H1 (cell line): Measurements from ENCODE around the gene TGFBI.

Experiments used
- CEBPB ChIP-seq: IDR thresholded peaks from 2 replicates; pipeline ENCODE4 v1.6.1; 2012; ENCODE audit warnings: low read depth, low read length
- SUZ12 ChIP-seq: fragments of 200-600 bp; sonication (generic); IDR thresholded peaks from 2 replicates; pipeline ENCODE4 v1.6.1; 2012; ENCODE audit warnings: mild to moderate bottlenecking, inconsistent platforms, low read length, moderate library complexity, mixed read lengths
- TF ChIP-seq, protein P1 (sequence below), 3 experiments: IDR thresholded peaks; 1 replicate in 2 of 3; 2 replicates in 1 of 3; pipeline versions ENCODE4 v1.5.1 to v1.6.1; 2011; ENCODE audit warnings: low read length in 3 of 3, mild to moderate bottlenecking in 3 of 3, inconsistent platforms in 2 of 3, low read depth in 1 of 3, moderate library complexity in 1 of 3; ENCODE audit not compliant: insufficient read depth in 1 of 3; ENCODE audit errors: control extremely low read depth in 1 of 3

DNA sequence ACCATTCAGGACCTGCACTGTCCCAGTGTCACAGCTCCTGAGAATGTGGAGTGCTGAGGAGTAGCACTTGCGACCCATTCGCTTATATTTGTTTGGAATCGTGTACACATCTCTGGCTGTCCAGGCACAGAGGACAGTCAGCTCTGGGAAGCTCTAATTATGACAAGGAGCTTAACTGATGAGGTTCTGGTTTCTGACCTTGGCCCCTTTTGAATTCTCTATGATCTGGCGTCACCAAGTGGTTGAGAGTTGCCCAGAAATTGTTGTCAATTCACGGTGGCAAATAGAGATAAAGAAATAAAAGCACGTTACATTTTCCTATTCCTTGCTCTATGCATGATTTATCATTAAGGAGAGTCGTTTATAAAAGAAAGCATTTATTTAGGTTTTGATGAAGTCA lies 39.1 kb upstream of the TGFBI start:
- TF ChIP-seq CEBPB (no peak), SUZ12 (no peak)
- TF ChIP-seq, protein P1, sequence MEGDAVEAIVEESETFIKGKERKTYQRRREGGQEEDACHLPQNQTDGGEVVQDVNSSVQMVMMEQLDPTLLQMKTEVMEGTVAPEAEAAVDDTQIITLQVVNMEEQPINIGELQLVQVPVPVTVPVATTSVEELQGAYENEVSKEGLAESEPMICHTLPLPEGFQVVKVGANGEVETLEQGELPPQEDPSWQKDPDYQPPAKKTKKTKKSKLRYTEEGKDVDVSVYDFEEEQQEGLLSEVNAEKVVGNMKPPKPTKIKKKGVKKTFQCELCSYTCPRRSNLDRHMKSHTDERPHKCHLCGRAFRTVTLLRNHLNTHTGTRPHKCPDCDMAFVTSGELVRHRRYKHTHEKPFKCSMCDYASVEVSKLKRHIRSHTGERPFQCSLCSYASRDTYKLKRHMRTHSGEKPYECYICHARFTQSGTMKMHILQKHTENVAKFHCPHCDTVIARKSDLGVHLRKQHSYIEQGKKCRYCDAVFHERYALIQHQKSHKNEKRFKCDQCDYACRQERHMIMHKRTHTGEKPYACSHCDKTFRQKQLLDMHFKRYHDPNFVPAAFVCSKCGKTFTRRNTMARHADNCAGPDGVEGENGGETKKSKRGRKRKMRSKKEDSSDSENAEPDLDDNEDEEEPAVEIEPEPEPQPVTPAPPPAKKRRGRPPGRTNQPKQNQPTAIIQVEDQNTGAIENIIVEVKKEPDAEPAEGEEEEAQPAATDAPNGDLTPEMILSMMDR (IDR thresholded peaks at IDR 0.05; ENCODE audit: control extremely low read depth in 1 of 3, insufficient read depth in 1 of 3, low read depth in 1 of 3, low read length in 3 of 3) = no peak
